Activated CD4-positive, CD25-positive, alpha-beta regulatory T cell treated with anti-CD3 and anti-CD28 coated beads, Interleukin-2, amount 50 U/mL, for 72 hours (primary cell): ENCODE data around the gene RARRES2.
"Not testable (repeated sequence)": the region's sequence is repeated elsewhere in the genome, so short reads cannot be mapped to it uniquely, and the experiment has no call there.

ENCODE experiments used
- DNase-seq: peaks from one replicate; pipeline ENCODE4 v3.0.0; 2021

RARRES2 gene

DNA sequence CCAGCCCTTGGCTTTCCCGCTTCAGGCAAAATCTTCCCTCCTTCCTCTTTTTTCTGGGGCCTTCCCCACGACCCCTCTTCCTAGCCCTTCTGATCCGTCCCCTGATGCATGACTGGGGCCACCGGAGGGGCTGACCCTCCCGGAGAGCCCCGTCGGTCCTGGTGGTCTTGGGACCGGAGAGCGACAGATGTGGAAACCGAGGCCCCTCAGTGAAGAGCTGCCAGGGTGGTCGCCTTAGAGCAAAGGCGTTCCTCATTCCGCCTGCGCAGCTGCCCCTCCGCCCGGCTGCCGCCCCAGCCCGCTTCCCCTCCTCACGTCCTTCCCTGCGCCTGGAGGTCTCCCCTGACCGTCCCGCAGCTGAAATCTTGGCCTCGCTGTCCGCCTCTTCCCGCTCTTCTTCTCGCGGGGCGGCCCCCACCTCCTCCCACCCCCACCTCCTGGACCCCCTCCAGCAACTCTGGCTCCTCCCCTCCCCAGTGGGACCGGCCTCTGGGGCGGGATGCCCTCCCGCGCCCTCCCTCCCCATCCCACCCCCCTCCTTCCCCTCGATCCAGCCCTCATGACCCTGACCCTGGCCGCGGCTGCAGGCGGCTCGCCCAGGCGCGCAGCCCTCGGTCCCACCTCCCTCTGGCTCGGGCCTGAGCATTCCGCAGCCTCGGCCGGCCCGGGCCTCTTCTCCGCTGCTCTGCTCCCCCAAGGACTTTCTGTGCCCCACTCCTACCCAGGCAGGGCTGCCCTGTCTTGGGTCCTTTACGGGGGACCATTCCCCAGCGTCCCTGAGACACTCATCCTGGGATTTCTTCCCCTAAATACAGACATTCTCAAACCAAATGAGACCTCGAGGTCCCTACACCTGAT, at the start of gene RARRES2:
Gene RARRES2 (minus strand): TSS at position 367 of the 858 bp plus-strand sequence. CDS start 1,020 bp downstream, outside the sequence.
- DNase-seq, result no peak

DNA sequence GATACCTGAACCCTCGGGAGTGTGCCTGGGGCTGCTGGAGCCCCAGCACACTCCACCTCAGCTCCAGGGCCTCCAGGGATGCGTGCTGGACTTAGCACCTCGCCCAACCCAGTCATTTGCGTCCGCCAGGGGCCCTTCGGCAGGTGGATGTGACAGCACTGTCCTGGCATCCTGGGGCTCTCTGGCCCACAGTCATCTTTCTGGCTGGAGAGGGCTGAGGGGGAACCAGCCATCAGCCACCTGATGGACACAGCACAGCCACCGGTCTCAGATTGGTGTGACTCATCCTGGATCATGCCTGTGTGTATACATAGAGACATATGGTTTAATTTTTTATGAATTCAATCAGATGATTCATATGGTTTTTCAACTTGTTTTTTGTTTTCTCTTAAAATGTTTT, 48.8 kb upstream of the RARRES2 start:
- no peak for DNase-seq

GRCh38 chr7:150389532-150389816, 48.0 kb upstream of the RARRES2 start:
- no peak for DNase-seq

DNA sequence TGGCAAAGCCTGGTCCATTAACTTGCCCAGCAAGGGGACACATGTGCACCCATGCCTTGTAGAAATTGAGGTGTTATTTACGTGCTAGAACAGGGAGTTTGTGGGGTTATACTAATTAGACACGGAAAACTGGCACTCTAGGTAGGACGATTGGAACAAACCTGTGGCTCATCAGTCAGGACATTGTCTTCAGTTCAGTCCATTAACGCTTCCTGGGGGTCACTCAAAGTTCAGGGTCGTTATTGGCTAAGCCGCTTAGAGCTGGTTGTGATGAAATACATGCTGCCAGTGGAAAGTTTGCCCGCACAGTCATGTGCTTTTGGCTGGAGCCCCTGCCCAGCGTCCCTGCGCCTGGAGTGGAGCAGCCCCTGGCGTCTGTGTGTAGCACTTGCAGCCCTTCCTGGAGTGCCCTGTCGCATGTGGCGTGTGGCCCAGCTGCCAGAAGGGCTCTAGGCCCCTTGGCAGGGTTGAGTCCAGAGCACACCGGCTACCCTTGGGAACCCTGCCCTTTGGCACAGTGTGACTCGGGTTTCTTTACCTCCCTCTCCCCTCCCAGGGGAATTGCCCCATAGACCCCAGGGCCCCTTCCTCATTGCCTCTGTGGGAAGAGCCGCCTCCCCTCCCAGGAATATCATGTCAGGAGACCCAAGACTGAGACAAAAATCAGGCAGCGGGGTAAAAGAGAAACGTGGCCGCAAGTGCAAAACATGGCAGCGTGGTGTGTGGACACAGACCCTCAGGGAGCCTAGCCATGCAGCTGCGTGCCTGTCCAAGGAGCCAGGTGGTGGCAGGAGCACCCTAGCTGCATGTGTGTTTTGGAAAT, 47.5 kb upstream of the RARRES2 start:
- no peak for DNase-seq

GRCh38 chr7:150388306-150388705, 46.9 kb upstream of the RARRES2 start:
- no peak for DNase-seq

- not testable (repeated sequence) for DNase-seq
Observed at GRCh38 chr7:150385884-150386283, 44.5 kb upstream of the RARRES2 start.

DNA sequence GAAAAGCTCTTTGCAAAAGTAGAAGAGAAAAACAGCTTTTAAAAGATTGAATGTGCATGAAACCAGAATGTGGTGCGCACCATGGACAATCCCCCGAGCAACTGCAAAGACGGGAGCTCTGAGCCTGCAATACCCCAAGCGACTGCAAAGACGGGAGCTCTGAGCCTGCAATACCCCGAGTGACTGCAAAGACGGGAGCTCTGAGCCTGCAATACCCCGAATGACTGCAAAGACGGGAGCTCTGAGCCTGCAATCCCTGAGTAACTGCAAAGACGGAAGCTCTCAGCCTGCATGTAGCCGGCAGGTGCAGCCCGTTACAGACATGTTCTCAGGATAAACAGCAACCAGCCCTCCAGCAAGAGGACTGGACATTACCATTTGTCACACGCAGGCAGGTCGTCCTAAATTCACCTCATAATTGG, 43.9 kb upstream of the RARRES2 start:
- no peak for DNase-seq

DNA sequence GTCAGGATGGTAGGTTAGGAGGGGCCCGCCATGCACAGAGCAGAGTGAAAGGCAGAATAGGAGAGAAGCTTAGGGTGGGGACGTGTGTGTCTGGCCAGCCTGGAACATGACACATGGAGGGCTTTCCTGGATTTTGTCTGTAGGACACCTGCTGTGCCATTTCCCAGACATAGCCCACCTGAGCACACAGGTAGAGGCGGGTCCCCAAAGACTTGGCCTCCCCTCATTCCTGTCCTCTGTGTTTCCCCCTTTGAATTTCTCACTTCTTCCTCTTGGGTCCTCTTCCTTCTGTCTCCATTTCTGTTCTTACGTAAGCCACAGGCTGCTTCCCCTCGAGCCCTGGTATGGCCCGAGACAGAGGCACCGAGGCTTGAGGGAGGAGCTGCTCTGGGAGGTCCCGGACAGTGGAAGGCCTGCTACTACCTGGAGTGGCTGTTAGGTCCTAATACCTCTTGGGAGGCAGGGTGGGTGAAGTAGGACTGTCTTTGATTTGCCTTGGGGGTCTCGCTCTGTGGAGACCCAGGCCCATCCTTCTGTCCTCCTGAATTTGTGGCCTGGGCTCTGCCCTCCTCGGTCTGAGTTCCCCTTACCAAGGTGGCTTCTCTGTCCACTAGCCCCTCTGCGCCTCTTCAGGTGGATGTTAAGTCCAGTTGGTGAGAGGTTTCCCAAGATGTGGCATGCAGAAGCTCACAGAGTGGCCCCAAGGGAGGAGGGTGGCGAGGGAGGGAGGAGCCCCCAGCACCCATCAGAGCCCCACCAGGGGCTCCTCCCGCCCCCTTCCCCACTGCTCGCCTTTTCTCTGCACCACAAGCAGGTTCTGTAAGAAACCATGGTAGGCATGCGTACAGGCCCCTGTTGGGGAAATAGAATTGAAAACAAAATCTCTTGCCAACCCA, 43.2 kb upstream of the RARRES2 start:
- no peak for DNase-seq

- no peak for DNase-seq
Observed at GRCh38 chr7:150383710-150384397, 42.4 kb upstream of the RARRES2 start.

DNA sequence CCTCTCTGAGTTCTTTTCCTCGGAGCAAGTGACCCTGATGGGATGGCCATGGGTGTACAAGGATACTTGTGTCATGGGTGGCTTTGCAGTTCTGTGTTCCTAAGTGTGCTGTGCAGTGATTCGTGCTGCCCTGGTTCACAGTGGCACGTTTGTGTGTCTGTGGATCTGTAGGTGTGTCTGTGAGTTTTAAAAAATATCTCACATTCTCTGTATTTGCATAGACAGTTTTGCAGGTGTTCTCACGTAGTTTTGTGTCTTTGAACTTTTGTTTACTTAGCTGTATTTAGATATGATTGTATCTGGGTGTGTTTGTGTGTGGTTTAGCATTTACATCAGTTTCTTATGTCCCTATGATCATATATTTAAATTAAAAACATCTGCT, 41.4 kb upstream of the RARRES2 start:
- no peak for DNase-seq

- DNase-seq, result no peak
Observed at GRCh38 chr7:150382123-150382843, 40.9 kb upstream of the RARRES2 start.

DNA sequence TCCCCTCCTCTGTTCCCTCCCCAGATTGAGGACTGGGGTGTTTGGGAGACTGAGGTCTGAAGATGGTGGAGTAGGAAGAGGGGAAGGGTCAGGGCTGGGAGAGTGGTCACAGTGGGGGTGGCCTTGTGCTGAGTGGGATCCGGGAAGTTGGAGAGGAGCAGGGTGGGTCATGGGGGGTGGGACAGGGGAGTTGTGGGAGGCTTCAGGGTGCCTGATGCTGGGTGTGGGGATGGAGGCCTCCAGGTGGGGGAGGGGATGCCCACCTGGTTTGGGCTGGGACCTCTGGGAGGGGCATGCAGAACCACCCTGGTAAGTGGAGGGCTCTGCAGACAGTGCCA, 40.3 kb upstream of the RARRES2 start:
- no peak for DNase-seq

DNA sequence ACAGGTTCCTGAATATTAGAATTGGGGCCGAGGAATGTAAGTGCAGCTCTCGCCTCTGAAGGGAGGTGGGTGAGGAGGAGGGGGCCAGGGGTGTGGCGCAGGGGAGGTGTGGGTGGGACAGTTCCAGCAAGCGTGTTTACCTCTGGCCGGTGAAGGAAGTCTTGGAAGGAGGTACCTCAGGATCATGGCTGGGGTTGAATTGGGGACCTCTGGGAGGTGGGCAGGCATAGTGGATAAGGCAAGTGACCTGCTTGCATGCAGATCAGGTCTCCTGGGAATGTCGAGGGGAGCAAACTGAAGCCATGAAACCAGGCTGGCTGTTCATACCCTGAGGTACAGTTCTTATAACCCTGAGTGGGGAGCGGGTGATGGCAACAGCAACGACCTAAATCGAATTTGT, 39.7 kb upstream of the RARRES2 start:
- no peak for DNase-seq

DNA sequence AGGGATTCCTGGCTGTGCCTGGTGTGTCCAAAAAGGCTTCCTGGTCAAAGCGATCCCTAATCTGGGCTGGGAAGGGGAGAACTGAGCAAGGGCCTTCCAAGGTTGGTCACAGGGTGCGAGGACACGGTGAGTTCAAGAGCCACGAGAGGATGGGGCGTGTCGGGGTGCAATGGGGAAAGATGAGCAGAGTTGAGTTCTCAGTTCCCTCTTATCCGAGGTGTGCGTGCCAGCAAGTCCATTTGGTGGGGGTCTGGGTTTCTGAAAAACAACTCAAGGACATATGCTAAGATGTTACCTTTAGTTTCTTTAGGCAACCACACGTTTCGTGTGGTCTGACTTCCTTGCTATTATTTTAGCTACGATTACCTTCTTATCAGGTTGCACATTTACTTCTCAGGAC, 39.0 kb upstream of the RARRES2 start:
- DNase-seq, result no peak

- DNase-seq, result no peak
Observed at GRCh38 chr7:150379441-150380379, 38.3 kb upstream of the RARRES2 start.

GRCh38 chr7:150378853-150379440, 37.5 kb upstream of the RARRES2 start, which contains the start of gene ZNF775:
TSS of gene ZNF775 (plus strand) at chr7:150379330. CDS start at chr7:150388471, 9,141 bp downstream.
- peak; percentile 93 for DNase-seq

GRCh38 chr7:150378115-150378852, 36.9 kb upstream of the RARRES2 start:
- DNase-seq, result no peak

GRCh38 chr7:150377635-150378034, 36.2 kb upstream of the RARRES2 start:
- DNase-seq, result no peak

GRCh38 chr7:150377196-150377595, 35.8 kb upstream of the RARRES2 start:
- DNase-seq, result no peak

DNA sequence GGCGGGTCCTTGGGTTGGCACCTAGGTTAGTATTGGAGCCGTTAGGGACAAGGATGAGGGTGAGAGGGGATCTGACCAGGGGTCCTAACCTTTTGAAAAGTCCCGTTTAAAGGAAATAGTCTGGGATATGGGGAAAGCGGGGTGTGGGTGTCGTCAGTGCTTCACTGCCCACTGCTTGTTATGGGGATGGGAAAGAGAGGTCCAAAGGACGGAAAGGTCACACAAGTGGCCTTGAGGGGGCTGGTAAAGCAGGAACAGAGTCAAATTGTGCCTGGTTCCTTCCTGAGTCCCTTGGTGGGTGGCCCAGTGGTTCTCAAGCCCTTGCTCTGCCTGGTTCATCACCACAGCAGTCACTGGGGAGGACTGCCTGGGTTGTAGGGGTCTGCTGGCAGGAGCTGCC, 35.1 kb upstream of the RARRES2 start:
- no peak for DNase-seq
